ENCODE results near the gene C12orf60. TPM values are rescaled to one million over a fixed set of nuclear protein-coding genes. Genes with fewer than 3 reads are reported as not detected.

Gene C12orf60
- total and polyA plus RNA-seq, 9 donors: 0.50 to 1.9 (median 0.82) TPM

DNA sequence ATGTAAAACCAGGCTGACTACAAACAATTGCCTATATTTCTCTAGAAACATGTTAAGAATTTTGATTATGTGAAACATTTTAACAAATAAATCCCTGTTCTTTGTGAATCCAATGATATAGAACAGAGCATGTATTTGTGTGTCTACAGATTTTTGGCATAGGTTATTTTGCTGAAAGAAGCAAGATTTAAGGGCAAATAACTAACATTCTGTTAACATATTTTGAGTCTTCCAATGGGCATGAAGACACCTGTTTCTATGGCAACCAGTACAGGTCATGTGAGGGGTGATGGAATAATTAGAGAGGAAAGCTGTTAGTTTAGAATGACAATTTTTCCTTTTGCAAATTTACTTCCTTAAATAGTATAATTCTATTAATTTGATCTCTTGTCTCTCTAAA, 31.0 kb downstream of the C12orf60 start:
- Histone ChIP-seq H3K27ac (no peak overlapping the region), H3K4me3 (no peak overlapping the region), H3K9me3 (no peaks in the 10 kb centered on the region), H3K36me3 (no peaks in the 10 kb centered on the region), H3K27me3 (no peaks in the 10 kb centered on the region), H3K4me1 (ENCODE audit: insufficient read depth) (no peaks in the 10 kb centered on the region)
- intact Hi-C loops (cut with DNase I): no loop called here
- TF ChIP-seq CTCF (IDR thresholded peaks at IDR 0.05) (no peak), POLR2A (IDR thresholded peaks at IDR 0.05) (no peak), EP300 (IDR thresholded peaks at IDR 0.05) (no peak)
- no peak for DNase-seq

- Histone ChIP-seq H3K27ac (no peak overlapping the region), H3K9me3 (no peaks in the 10 kb centered on the region), H3K36me3 (no peaks in the 10 kb centered on the region), H3K27me3 (no peaks in the 10 kb centered on the region), H3K4me1 (ENCODE audit: insufficient read depth) (no peaks in the 10 kb centered on the region), H3K4me3 (no peak overlapping the region)
- 72 to 82% (median 79%) methylated on average over 7 of the region's 7 CpGs for WGBS, 3 donors
- no peak for DNase-seq
- intact Hi-C loops (cut with DNase I): no loop called here
- no peak for TF ChIP-seq EP300 (IDR thresholded peaks at IDR 0.05)
- no peak for TF ChIP-seq POLR2A (IDR thresholded peaks at IDR 0.05)
- TF ChIP-seq CTCF (IDR thresholded peaks at IDR 0.05): no peak
Observed at GRCh38 chr12:14836336-14837210, 33.1 kb downstream of the C12orf60 start.

- DNase-seq: no peak
Observed at GRCh38 chr12:14839262-14839661, 35.8 kb downstream of the C12orf60 start.

GRCh38 chr12:14840616-14841015, 37.1 kb downstream of the C12orf60 start:
- H3K4me3 ChIP-seq: no peak overlapping the region
- TF ChIP-seq POLR2A (IDR thresholded peaks at IDR 0.05) (no peak), EP300 (IDR thresholded peaks at IDR 0.05) (no peak), CTCF (IDR thresholded peaks at IDR 0.05) (no peak)
- no peaks in the 10 kb centered on the region for H3K9me3 ChIP-seq
- no peak for DNase-seq
- H3K27ac ChIP-seq: no peak overlapping the region
- 83 to 88% (median 84%) methylated on average over 4 of the region's 4 CpGs for WGBS, 3 donors
- peaks cover 4% of the 10 kb centered on the region for H3K4me1 ChIP-seq (ENCODE audit: insufficient read depth)
- intact Hi-C loops (cut with DNase I): loop anchor here in 3 of 4 donors (5.0 to 10.0 kb wide), 3 partner anchors 54 to 434 kb away; no protein-coding TSS in a partner anchor
- H3K27me3 ChIP-seq: no peaks in the 10 kb centered on the region
- no peaks in the 10 kb centered on the region for H3K36me3 ChIP-seq

More at GRCh38 chr12:14839262-14839661, 35.8 kb downstream of the C12orf60 start:
- intact Hi-C loops (cut with DNase I): no loop called here
- TF ChIP-seq EP300 (IDR thresholded peaks at IDR 0.05) (no peak), CTCF (IDR thresholded peaks at IDR 0.05) (no peak), POLR2A (IDR thresholded peaks at IDR 0.05) (no peak)
- Histone ChIP-seq H3K27ac (no peak overlapping the region), H3K4me3 (no peak overlapping the region), H3K9me3 (no peaks in the 10 kb centered on the region), H3K27me3 (no peaks in the 10 kb centered on the region), H3K36me3 (no peaks in the 10 kb centered on the region), H3K4me1 (ENCODE audit: insufficient read depth) (peaks cover 2% of the 10 kb centered on the region)
- WGBS, 3 donors: 94 to 97% (median 95%) methylated on average over 1 of the region's 1 CpG
